ENCODE measurements around the gene RPL13A.

GRCh38 chr19:49524812-49525455 is 37.5 kb downstream of the RPL13A start:
- TF ChIP-seq EP300 (IDR thresholded peaks at IDR 0.05; ENCODE audit: borderline replicate concordance), result no peak
- TF ChIP-seq USF1 (IDR thresholded peaks at IDR 0.05), result no peak
- no peak for TF ChIP-seq TAF1 (IDR thresholded peaks at IDR 0.05; ENCODE audit: low read depth)
- no peak for TF ChIP-seq YY1 (IDR thresholded peaks at IDR 0.05; ENCODE audit: low read depth)
- no peak for TF ChIP-seq REST (IDR thresholded peaks at IDR 0.05; ENCODE audit: low read depth)
- TF ChIP-seq CEBPB (IDR thresholded peaks at IDR 0.05), result no peak

Data from Ishikawa (cell line).